Fibroblast of skin of right biceps (primary cell): ENCODE results near the gene ZNF142.

ENCODE experiments used
- DNase-seq: peaks from one replicate; pipeline ENCODE4 v3.0.0-alpha.2; 2013

ZNF142 gene, protein sequence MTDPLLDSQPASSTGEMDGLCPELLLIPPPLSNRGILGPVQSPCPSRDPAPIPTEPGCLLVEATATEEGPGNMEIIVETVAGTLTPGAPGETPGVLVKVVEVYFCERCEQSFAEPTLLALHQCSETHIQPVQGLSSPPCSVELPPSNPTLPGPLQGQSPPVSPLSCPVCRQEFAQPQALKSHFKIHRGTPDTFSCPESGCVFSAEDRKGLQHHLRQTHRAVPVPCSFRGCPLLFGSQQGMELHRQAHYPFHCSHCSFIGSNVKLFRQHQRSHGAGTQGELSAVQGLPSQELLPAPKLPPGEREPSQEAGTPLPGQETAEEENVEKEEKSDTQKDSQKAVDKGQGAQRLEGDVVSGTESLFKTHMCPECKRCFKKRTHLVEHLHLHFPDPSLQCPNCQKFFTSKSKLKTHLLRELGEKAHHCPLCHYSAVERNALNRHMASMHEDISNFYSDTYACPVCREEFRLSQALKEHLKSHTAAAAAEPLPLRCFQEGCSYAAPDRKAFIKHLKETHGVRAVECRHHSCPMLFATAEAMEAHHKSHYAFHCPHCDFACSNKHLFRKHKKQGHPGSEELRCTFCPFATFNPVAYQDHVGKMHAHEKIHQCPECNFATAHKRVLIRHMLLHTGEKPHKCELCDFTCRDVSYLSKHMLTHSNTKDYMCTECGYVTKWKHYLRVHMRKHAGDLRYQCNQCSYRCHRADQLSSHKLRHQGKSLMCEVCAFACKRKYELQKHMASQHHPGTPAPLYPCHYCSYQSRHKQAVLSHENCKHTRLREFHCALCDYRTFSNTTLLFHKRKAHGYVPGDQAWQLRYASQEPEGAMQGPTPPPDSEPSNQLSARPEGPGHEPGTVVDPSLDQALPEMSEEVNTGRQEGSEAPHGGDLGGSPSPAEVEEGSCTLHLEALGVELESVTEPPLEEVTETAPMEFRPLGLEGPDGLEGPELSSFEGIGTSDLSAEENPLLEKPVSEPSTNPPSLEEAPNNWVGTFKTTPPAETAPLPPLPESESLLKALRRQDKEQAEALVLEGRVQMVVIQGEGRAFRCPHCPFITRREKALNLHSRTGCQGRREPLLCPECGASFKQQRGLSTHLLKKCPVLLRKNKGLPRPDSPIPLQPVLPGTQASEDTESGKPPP (N-terminal part only)

DNA sequence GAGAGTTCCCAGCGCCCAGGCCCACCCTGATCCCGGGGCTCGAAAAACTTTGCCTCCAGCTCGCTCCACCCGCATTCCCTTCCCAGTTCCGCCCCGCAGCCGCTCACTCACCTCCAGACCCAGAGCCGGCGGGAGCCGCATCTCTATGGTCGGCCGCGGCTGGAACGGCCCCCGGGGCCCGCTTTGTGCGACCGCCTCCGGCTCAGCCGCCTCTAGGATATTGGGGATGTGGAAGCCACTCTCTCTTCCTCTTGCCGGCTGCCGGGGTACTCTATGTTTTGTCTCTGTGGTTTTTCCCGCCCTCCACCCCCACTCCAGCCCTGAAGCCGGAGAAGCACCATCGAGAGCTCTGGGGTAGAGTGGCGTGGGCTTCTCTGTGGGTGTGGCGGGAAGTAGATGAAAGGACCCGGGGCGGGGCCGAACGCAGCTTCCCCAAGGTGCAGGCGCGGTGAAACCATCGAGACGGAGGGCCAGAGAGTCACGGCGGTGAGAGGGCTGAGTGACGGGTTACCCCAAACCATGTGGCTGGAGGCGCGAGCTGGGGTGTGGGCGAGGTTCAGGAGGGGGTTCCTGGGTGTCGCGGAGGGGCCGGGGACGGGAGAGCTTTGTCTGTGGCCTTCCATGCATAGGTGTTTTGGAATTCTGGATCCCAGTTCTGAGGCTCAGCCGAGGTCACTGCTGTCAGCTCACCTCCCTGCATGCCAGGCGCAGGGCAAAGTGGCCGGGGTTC, at the start of gene ZNF142, which contains the start of gene BCS1L:
Gene ZNF142 (minus strand): TSS at position 366 of the 730 bp plus-strand sequence. CDS start 3,194 bp downstream, outside the sequence.
Gene BCS1L (plus strand): TSS at position 426 of the 730 bp plus-strand sequence. CDS start 1,305 bp downstream, outside the sequence.
- peak; percentile 88 for DNase-seq

DNA sequence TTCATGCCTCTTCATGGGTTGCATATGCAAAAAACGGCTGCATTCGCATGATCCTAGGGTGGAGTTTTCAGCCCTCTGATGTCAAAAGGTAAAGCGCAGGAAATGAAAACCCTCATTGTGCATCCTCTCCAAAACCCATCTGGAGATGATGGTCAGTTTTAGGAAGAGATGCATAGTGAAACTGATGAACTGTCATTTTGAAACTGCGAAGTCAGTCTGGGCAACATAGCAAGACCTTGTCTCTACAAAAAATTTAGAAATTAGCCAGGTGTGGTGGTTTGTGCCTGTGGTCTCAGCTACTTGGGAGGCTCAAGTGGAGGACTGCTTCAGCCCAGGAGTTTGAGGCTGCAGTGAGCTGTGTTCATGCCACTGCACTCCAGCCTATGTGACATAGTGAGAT, 48.7 kb upstream of the ZNF142 start:
- no peak for DNase-seq

DNA sequence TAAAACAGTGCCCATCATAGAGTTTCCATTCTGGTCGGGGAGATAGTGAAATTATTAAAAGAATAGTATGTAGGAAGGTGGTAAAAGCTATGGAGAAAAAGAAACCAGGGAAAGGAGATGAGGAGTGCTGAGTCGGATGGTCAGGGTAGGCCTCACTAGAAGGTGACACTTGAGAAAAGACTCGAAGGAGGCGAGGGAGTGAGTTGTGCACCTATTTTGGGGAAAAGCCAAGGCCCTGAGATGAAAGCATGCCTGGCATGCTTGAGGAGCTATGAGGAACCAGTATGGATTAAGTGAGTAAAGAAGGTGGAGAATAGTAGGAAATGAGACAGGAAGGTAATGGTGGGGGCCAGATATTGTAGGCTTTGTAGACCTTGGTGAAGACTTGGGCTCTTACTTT, 43.9 kb upstream of the ZNF142 start:
- DNase-seq, result no peak

DNA sequence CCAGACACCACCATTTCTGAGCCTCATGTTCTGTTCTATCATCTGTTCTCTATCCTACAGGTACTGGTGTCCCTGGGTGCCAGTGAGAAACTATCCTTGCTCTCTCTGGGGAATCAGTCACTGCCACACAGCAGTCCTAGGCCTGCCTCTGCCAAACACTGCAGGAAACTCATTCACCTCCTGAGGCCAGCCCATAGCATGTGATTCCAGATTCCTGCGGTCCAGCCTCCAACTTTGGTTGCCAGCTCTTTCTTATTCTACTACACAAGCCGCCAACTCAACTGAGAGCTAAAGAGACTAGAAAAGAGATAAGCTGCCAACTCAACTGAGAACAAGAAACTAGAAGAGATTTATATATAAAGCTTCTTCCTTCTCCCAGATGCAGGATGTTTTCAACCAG, 42.4 kb upstream of the ZNF142 start:
- DNase-seq, result no peak

DNA sequence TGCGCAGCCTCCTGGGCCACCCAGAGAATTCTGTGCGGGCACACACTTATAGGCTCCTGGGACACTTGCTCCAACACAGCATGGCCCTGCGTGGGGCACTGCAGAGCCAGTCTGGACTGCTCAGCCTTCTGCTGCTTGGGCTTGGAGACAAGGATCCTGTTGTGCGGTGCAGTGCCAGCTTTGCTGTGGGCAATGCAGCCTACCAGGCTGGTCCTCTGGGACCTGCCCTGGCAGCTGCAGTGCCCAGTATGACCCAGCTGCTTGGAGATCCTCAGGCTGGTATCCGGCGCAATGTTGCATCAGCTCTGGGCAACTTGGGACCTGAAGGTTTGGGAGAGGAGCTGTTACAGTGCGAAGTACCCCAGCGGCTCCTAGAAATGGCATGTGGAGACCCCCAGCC, 39.5 kb upstream of the ZNF142 start:
- DNase-seq, result no peak

DNA sequence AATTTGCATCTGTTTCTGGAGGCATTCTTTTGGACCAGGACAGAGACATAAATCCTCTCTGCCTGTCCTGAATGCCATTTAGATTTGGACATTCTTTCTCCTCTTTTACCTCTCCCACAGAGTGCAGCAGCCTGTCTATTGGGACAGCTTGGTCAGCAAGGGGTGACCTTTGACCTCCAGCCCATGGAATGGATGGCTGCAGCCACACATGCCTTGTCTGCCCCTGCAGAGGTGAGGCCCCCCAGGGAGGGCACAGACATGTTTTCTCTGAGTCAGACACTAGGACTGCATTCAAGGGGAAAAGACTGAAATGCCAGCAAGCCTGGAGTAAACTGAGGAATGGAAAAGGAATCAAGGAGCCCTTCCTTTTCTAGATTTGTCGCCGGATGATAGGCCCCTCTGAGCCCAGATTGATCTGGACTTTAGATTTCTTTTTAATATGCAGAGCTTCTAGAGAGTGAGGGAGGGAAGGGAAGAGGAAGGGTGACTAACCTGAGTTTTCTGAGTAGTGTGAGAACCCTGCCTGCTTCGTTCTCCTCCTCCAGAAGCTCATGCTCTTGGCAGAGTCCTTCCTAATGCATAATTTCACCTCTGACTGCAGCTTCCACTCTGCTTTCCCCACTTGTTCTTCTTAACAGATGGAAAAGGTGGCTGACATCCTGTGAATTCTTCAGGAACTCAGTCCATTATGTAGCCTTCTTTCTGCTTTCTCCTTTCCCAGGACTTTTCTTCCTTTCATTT, 35.2 kb upstream of the ZNF142 start:
- DNase-seq, result peak; percentile 12

DNA sequence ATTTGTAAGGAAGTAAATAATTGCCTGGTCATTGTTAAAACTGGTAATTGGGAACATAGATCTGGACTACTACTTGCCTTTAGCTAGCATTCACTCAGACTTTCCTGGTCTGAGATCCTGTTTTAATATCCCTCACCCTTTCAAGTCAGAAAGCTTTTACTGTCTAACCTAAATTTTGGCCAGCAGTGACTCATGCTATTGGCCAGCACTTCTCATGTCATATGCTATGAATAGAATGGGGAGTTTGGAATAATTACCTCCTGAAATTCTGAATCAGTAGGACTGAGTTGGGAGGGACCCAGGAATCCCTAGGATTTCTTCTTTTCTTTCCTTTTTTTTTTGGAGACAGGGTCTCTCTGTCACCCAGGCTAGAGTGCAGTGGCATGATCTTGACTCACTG, 31.8 kb upstream of the ZNF142 start:
- DNase-seq, result peak; percentile 44

DNA sequence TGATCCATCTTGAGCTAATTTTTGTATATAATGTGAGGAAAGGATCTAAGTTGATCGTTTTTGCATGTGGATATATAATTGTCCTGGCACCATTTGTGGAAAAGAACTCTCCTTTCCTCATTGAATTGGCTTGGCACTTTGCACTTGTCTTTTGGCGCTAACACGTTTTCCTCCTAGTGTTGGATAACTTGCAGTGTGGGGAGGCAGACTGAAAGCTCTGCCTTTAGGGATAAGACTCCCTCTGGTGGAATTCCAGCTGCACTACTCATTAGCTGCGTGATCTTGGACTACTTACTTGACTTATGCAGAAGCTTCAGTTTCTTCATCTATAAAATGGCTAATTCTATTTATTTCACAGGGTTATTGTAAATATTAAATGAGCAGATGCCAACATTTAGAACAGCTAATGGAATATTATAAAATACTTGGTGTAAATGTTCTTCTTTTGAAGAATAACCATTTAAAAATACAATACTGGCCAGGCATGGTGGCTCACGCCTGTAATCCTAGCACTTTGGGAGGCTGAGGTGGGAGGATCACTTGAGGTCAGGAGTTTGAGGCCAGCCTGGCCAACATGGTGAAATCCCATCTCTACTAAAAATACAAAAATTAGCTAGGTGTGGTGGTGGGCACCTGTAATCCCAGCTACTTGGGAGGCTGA, 28.1 kb upstream of the ZNF142 start:
- DNase-seq, result peak; percentile 73

DNA sequence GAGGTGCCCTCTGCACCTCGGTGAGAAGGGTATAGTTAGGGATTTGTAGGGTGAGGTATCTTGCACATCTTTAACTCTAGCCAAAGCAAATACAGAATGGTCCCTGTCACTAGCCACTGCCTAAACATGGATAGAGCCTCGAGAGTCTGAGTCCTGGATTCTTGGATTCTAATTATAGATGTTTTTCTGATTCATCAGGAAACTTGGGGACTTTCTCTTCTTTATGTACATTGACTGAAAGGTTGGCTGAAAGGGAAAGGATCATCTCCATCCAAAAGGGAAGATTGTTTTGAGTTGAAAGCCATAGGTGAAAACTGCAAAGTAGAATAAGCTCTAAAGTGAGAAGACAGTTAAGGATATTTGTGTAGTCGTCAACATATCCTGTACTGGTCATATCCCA, 20.6 kb upstream of the ZNF142 start:
- DNase-seq, result no peak

DNA sequence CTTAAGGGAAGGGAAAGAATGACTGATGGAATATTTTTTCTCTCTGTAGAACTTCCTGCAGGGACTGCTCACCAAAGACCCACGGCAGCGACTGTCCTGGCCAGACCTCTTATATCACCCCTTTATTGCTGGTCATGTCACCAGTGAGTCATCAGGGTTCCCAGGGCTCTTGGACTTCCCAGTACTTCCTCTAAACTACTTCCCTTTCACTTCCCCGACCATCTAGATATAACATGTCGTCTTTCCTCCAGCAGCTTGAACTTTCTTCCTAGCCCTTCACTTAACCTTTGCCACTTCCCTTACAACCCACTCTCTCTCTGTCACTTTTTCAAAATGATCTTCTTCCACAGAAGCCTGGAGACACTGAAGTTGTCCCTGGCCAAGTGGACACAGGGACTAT, 19.7 kb upstream of the ZNF142 start:
- DNase-seq, result no peak

DNA sequence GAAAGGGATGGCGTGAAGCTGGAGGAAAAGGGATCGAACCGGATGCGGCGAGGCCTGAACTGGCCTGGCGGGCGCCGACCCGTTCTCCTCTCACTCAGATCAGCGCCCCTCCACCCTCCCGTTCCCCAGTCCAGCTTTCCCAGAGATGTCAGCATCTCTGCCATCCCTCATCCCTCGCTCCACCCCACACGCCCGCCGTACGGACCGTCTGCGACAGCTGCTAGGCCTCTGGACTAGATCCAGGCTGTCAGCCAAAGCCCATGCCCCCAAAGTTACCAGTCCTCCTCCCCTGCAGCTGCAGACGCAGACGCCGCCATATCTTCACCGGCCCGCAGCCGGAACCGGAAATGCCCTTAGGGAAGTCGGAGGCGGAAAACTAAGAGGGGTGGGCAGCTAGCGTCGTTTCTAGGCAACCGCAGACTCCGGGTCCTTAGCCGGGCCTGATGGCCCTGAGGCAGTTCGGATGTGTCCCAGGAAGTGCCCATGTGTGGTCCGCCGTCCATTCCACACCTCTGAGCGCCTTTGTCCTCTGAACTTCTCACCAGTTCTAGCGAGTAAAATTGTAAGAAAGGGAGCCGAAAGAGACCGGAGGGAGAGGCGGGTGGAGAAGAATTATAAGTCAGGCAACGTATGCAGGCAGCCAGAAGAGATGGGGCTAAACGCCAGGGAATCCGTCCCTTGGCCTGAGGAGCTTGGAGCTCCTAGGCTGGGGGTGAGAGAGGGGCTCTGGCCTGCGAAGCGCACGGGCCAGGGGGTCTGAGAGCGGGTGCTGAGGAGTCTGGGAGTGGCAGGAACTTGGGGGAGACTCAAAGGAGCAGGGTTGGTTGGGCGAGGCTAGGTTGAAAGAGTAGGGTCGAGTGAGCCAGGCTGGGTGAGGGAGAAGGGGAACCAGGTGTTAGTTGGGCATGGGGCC, 12.5 kb upstream of the ZNF142 start, which contains the start of the genes RNF25 and STK36:
Gene RNF25 (minus strand): TSS at position 349 of the 913 bp plus-strand sequence. CDS start 32 bp downstream, at position 317.
Gene STK36 (plus strand): TSS at position 433 of the 913 bp plus-strand sequence. CDS start 744 bp downstream, outside the sequence.
- DNase-seq, result peak; percentile 90

DNA sequence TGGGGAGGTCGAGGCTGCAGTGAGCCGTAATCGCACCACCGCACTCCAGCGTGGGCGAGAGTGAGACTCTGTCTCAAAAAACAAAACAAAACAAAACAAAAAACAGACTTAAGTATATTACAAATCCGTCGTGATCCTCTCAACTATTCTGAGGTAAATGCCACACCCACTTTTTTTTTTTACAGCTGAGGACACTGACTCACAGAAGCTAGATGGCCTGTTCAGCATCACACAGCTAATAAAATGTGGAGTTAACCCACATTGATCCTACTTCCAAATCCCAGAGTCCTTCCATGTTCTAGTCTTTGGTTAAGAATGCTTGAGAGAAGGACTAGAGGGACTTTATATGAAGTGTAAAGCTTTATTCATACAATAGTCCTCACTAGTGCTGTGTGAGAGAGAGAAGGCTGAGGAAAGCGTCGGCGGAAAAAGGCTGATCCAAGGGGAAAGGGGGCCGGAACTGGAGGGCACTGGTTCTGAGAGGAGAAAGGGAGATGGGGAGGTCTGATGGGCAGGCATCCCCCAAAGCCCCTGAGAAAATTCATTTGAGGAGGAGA, 11.8 kb upstream of the ZNF142 start:
- no peak for DNase-seq

DNA sequence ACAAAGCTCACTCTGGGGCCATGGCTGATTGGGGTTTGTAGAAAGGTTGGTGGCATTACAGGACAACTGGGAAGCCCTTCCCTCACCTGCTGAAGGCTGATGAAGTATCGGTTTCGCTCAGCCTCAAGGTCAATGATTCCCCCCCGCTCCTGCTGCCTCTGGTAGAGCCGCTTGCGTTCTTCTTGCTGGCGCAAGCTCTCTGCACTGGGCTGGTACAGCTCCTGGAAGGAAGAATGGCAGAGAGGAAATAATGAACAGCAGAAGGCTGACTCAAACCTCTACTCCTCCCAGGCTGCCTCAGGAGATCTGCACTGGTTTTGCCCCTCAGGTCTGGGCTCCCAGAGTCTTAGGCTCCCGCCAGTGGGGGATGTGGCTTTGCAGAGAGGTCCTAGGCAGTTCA, 5.2 kb upstream of the ZNF142 start:
- no peak for DNase-seq

DNA sequence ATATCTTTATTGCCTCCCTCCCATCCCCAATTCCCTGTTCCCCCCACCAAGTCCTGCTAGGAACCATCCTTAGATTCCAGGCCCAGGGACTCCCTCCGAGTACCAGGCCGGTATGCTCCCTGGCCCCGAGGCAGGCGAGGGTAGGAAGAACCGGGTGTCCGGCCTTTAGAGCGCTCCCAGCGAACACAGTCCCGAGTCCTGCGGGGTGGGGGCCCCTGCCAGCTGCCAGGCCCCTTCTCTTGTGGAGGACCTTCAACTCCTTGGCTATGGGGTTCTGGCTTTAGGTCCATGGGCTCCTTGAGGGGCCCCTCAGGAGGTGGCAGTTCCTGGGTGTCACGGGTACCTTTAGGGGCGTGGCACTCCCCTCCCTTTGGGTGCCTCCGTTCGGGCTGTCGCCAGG, 4.5 kb upstream of the ZNF142 start:
- DNase-seq, result no peak

DNA sequence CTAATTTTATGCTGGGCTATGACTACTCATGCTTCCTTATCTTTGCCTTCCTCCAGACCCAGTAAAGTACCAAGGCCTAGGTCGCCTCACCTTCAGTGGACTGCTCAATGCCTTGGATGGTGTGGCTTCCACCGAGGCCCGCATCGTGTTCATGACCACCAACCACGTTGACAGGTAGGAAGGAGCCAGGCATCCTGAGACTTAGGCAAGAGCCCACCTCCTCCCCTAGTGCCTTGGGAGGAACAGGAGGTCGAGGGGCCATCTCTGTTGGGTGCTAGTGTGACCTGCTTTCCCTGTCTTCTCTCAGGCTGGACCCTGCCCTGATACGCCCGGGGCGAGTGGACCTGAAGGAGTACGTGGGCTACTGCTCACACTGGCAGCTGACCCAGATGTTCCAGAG, 3.4 kb upstream of the ZNF142 start:
- DNase-seq, result no peak

DNA sequence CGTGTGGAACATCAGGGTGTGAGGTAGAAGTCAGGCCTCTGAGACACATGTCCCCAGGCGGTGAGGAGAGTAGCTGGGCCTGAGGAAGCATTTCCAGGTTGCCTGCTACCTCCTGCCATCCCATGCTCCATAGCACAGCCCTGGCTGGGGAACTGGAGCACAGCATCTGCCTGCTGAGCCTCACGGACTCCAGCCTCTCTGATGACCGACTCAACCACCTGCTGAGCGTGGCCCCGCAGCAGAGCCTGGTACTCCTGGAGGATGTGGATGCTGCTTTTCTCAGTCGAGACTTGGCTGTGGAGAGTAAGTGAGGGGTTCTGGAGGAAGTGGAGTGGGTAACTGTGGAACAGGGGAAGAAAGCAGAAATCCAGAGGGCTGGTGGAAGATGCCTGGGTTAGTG, 3.0 kb upstream of the ZNF142 start:
- no peak for DNase-seq

DNA sequence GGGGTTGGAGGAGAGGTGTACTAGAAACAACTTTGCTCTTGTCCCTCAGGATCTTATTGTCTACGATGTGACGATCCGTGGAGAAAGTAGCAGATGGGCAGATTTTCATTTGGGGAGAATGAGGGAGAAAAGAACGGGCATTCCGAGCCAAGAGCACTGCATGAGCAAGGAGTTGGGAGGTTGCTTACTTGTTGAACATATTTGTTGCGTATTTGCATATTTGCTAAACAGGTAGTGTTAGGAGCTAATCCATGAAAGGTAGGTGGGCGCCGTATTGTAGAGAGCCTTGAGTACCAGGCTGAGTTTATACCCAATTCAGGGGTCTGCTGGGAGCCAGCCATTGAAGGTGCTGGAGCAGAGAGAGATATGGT, 550 bp upstream of the ZNF142 start:
- DNase-seq, result no peak

DNA sequence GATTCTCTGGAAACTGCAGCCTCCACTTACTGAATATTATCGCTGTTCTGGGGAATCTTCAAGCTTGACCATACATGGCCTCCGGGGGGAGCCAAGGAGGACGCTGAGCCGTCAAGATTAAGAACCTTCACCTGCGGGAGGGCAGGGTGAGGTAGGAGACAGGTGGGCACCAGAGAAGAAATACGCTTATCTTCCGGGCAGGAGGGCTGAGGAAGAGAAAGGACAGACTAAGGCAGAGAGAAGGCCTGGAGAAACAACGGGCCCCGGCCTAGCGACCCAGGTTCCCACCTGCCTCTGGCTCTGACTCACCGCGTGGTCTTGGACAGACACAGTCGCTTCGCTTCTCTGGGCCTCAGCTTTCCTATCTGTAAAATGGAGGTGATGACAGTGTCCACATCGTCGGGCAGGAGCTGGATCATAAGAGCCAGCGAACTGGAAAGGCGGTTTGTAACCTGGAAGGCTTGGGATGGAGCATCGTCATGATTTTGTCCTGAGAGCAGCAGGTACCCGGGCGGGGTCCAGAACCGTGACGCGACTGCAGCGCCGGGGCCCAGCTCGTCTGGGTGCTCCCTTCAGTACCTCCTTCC, 659 bp downstream of the ZNF142 start:
- DNase-seq, result peak; percentile 32

DNA sequence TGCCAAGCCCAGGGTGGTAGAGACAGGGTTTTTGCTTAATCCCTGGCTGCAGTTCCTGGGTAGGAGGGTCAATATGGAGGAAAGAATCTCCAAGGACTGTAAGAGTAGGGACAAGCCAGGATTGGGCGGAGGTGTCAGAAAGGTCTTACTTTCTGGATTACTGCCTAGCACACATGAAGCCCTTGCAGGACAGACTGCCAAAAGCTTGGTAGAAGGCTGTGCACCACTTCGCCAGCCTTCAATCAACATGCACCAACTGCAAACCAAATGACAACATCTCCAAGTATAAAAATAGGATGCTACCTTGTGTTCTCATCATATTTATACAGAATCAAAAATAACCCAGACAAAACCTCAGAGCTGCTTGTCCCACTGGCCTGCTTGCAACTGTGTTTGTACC, 3.7 kb downstream of the ZNF142 start:
- DNase-seq, result no peak
